GM12872 (cell line): Measurements from ENCODE around the gene CUL2.

Experiments
- CTCF ChIP-seq: IDR thresholded peaks from 3 replicates; pipeline ENCODE4 v1.5.1; 2011; ENCODE audit warnings: low read depth, mild to moderate bottlenecking, low read length, moderate library complexity; ENCODE audit not compliant: insufficient read depth

CUL2 gene

GRCh38 chr10:34978080-34978479, 112.1 kb downstream of the CUL2 start:
- no peak for TF ChIP-seq CTCF

GRCh38 chr10:34969171-34969570, 121.0 kb downstream of the CUL2 start:
- TF ChIP-seq CTCF, result no peak

GRCh38 chr10:34967335-34967880, 122.7 kb downstream of the CUL2 start:
- no peak for TF ChIP-seq CTCF

GRCh38 chr10:34966451-34966850, 123.7 kb downstream of the CUL2 start:
- TF ChIP-seq CTCF, result no peak

- TF ChIP-seq CTCF, result no peak
Measured at GRCh38 chr10:34966040-34966439, 124.1 kb downstream of the CUL2 start.

GRCh38 chr10:34964166-34964800, 125.9 kb downstream of the CUL2 start:
- TF ChIP-seq CTCF, result no peak

GRCh38 chr10:34962866-34963265, 127.3 kb downstream of the CUL2 start:
- no peak for TF ChIP-seq CTCF
